ENCODE measurements around the gene REELD1. TPM values are rescaled to one million over a fixed set of nuclear protein-coding genes. Genes with fewer than 3 reads are reported as not detected.

The REELD1 gene
- total RNA-seq, 1 experiment from 2014 or later, result 0.25 TPM

DNA sequence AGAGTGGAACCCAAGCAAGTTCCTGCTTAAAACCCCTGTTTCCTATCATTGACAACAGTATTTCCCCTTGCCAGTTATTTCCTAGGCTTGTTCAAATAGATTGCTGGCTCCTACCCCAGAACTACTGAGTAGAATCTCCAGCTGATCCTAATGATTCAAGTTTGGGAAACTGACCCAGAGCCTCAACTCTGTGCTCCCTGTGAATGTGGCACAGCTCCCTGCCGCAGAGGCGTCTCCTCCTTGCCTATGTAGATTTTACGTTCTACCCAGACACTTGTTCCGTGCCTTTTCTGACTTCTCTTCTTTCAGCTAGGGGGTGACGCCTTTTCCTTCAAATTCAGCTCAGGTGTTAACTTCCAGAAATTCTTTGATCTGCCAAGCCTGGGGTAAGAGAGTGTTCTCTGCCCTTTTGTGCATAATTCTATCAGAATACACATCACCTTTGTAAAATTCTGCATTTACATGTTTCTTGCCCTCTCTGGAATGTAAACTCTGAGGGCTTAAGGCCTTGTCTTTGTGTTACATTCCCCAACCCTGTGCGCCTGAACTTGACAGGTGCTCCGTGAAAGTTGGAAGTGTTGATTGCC lies 34.5 kb upstream of the REELD1 start:
- Histone ChIP-seq H3K36me3 (ENCODE audit: control insufficient read depth in 1 of 2, insufficient read depth in 2 of 2, low read length in 2 of 2) (peaks cover 2 to 6% of the 10 kb centered on the region in 2 experiments; a peak in 2 of 4 replicates), H3K27ac (ENCODE audit: low read depth, low read length) (no peak overlapping the region), H3K9me3 (ENCODE audit: control insufficient read depth in 1 of 2, insufficient read depth in 1 of 2, low read depth in 1 of 2, low read length in 2 of 2) (no peaks in the 10 kb centered on the region), H3K9ac (ENCODE audit: low read length) (no peak overlapping the region), H3K4me3 (replicated peaks in 1 of 2; ENCODE audit: low read depth in 1 of 2, low read length in 2 of 2) (no peak overlapping the region), H3K4me2 (ENCODE audit: low read length) (no peak overlapping the region), H3K4me1 (ENCODE audit: control insufficient read depth in 1 of 2, insufficient read depth in 2 of 2, low read length in 2 of 2) (peaks cover 3 to 16% of the 10 kb centered on the region in 2 experiments; a peak in 3 of 4 replicates), H3K27me3 (ENCODE audit: insufficient read depth, low read length) (no peaks in the 10 kb centered on the region), H3K79me2 (ENCODE audit: insufficient read depth, low read length) (peaks cover 79% of the 10 kb centered on the region), H4K20me1 (ENCODE audit: insufficient read depth) (0 out of 2 replicates have a peak, but pooled peaks cover 5% of the 10 kb centered on the region), H2AFZ (ENCODE audit: low read depth, low read length, poor library complexity, severe bottlenecking) (no peak overlapping the region), H3K9me2 (ENCODE audit: insufficient read depth) (no peaks in the 10 kb centered on the region)
- ChIA-PET CTCF (no interaction called here), POLR2A (no interaction called here), RAD21 (ENCODE audit: low non-redundant PET in 1 of 2, low total read pairs in 2 of 2, uncharacterized antibody in 2 of 2, unreplicated experiment in 2 of 2) (no interaction called here)
- intact Hi-C loops (cut with micrococcal nuclease), result no loop called here
- TF ChIP-seq SP1 (IDR thresholded peaks at IDR 0.05; ENCODE audit: low read depth), result no peak
- TF ChIP-seq RAD21 (IDR thresholded peaks at IDR 0.05; ENCODE audit: low read depth), result no peak
- TF ChIP-seq EZH2 (IDR thresholded peaks at IDR 0.05), result no peak
- no peak for TF ChIP-seq ZNF274 (IDR thresholded peaks at IDR 0.05; ENCODE audit: low read depth, low read length)
- TF ChIP-seq CBX3 (IDR thresholded peaks at IDR 0.05; ENCODE audit: low read depth), result no peak
- no peak for TF ChIP-seq CEBPB (IDR thresholded peaks at IDR 0.05; ENCODE audit: low read depth)
- no peak for TF ChIP-seq YY1 (IDR thresholded peaks at IDR 0.05; ENCODE audit: extremely low read depth, insufficient replicate concordance, low read depth, low read length)
- TF ChIP-seq, protein P1, sequence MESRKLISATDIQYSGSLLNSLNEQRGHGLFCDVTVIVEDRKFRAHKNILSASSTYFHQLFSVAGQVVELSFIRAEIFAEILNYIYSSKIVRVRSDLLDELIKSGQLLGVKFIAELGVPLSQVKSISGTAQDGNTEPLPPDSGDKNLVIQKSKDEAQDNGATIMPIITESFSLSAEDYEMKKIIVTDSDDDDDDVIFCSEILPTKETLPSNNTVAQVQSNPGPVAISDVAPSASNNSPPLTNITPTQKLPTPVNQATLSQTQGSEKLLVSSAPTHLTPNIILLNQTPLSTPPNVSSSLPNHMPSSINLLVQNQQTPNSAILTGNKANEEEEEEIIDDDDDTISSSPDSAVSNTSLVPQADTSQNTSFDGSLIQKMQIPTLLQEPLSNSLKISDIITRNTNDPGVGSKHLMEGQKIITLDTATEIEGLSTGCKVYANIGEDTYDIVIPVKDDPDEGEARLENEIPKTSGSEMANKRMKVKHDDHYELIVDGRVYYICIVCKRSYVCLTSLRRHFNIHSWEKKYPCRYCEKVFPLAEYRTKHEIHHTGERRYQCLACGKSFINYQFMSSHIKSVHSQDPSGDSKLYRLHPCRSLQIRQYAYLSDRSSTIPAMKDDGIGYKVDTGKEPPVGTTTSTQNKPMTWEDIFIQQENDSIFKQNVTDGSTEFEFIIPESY (IDR thresholded peaks at IDR 0.05; ENCODE audit: extremely low read depth, insufficient replicate concordance, low read length), result no peak
- no peak for TF ChIP-seq REST (IDR thresholded peaks at IDR 0.05; ENCODE audit: low read depth)
- TF ChIP-seq, protein P2, sequence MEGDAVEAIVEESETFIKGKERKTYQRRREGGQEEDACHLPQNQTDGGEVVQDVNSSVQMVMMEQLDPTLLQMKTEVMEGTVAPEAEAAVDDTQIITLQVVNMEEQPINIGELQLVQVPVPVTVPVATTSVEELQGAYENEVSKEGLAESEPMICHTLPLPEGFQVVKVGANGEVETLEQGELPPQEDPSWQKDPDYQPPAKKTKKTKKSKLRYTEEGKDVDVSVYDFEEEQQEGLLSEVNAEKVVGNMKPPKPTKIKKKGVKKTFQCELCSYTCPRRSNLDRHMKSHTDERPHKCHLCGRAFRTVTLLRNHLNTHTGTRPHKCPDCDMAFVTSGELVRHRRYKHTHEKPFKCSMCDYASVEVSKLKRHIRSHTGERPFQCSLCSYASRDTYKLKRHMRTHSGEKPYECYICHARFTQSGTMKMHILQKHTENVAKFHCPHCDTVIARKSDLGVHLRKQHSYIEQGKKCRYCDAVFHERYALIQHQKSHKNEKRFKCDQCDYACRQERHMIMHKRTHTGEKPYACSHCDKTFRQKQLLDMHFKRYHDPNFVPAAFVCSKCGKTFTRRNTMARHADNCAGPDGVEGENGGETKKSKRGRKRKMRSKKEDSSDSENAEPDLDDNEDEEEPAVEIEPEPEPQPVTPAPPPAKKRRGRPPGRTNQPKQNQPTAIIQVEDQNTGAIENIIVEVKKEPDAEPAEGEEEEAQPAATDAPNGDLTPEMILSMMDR (IDR thresholded peaks at IDR 0.05 in 2 of 3, conservative IDR thresholded peaks at IDR 0.05 in 1 of 3; ENCODE audit: borderline replicate concordance in 1 of 3, insufficient read depth in 1 of 3, low read depth in 2 of 3, low read length in 2 of 3), result no peak
- TF ChIP-seq POLR2AphosphoS5 (IDR thresholded peaks at IDR 0.05; ENCODE audit: low read depth, low read length), result no peak
- TF ChIP-seq POLR2A (IDR thresholded peaks at IDR 0.05; ENCODE audit: borderline replicate concordance, extremely low read depth, insufficient read depth, insufficient read length), result no peak
- no peak for TF ChIP-seq SIN3A (IDR thresholded peaks at IDR 0.05; ENCODE audit: low read depth)
- TF ChIP-seq EZH2phosphoT487 (IDR thresholded peaks at IDR 0.05; ENCODE audit: borderline replicate concordance), result no peak
- DNase-seq (ENCODE audit: low read depth, low spot score) (no peak), ATAC-seq (no peak)
- no TSS peak for BruUV-seq (replicated peaks)

All from HCT116 (cell line).